ES-I3 (cell line): ENCODE results near the gene OR51V1.

ENCODE experiments used
- H3K36me3 ChIP-seq: 2 replicates; pipeline ENCODE4 v1.6.1; 2013; ENCODE audit warnings: mild to moderate bottlenecking, low read length, control low read depth, moderate library complexity; ENCODE audit not compliant: insufficient read depth
- H3K4me1 ChIP-seq: 2 replicates; pipeline ENCODE4 v1.6.1; 2013; ENCODE audit warnings: mild to moderate bottlenecking, control low read depth, low read length; ENCODE audit not compliant: insufficient read depth
- H3K9ac ChIP-seq: 2 replicates; pipeline ENCODE4 v1.6.1; 2013; ENCODE audit warnings: low read depth, mild to moderate bottlenecking, low read length, moderate library complexity
- H3K9me3 ChIP-seq: 2 replicates; pipeline ENCODE4 v1.6.1; 2013; ENCODE audit warnings: mild to moderate bottlenecking, low read length, moderate library complexity; ENCODE audit not compliant: control insufficient read depth, insufficient read depth

Gene OR51V1

GRCh38 chr11:5237420-5237819 lies 36.9 kb upstream of the OR51V1 start:
- Histone ChIP-seq H3K9ac (no peak overlapping the region), H3K4me1 (no peaks in the 10 kb centered on the region), H3K9me3 (no peaks in the 10 kb centered on the region), H3K36me3 (no peaks in the 10 kb centered on the region)

GRCh38 chr11:5235364-5236095 lies 35.0 kb upstream of the OR51V1 start:
- Histone ChIP-seq H3K36me3 (no peaks in the 10 kb centered on the region), H3K4me1 (no peaks in the 10 kb centered on the region), H3K9me3 (no peaks in the 10 kb centered on the region), H3K9ac (no peak overlapping the region)

GRCh38 chr11:5234381-5234834 lies 33.9 kb upstream of the OR51V1 start, which contains the start of gene HBD:
Gene HBD, minus strand, starts transcription at chr11:5234483. Its CDS starts 50 bp downstream, at chr11:5234433.
- H3K9me3 ChIP-seq: no peaks in the 10 kb centered on the region
- no peaks in the 10 kb centered on the region for H3K36me3 ChIP-seq
- no peaks in the 10 kb centered on the region for H3K4me1 ChIP-seq
- H3K9ac ChIP-seq: no peak within 1 kb of the TSS

GRCh38 chr11:5233307-5233706 lies 32.8 kb upstream of the OR51V1 start:
- Histone ChIP-seq H3K36me3 (no peaks in the 10 kb centered on the region), H3K9ac (no peak overlapping the region), H3K9me3 (no peaks in the 10 kb centered on the region), H3K4me1 (no peaks in the 10 kb centered on the region)

GRCh38 chr11:5232821-5233220 lies 32.3 kb upstream of the OR51V1 start:
- Histone ChIP-seq H3K36me3 (no peaks in the 10 kb centered on the region), H3K9ac (no peak overlapping the region), H3K9me3 (no peaks in the 10 kb centered on the region), H3K4me1 (no peaks in the 10 kb centered on the region)

- Histone ChIP-seq H3K4me1 (no peaks in the 10 kb centered on the region), H3K36me3 (no peaks in the 10 kb centered on the region), H3K9me3 (no peaks in the 10 kb centered on the region), H3K9ac (no peak overlapping the region)
Measured at GRCh38 chr11:5232176-5232575, 31.7 kb upstream of the OR51V1 start.

- Histone ChIP-seq H3K4me1 (no peaks in the 10 kb centered on the region), H3K36me3 (no peaks in the 10 kb centered on the region), H3K9me3 (no peaks in the 10 kb centered on the region), H3K9ac (no peak overlapping the region)
Measured at GRCh38 chr11:5231111-5231510, 30.6 kb upstream of the OR51V1 start.

GRCh38 chr11:5230266-5230665 lies 29.8 kb upstream of the OR51V1 start:
- Histone ChIP-seq H3K9ac (no peak overlapping the region), H3K9me3 (no peaks in the 10 kb centered on the region), H3K4me1 (no peaks in the 10 kb centered on the region), H3K36me3 (no peaks in the 10 kb centered on the region)

GRCh38 chr11:5229796-5230195 lies 29.3 kb upstream of the OR51V1 start:
- Histone ChIP-seq H3K4me1 (no peaks in the 10 kb centered on the region), H3K36me3 (no peaks in the 10 kb centered on the region), H3K9ac (no peak overlapping the region), H3K9me3 (no peaks in the 10 kb centered on the region)

- H3K9me3 ChIP-seq: no peaks in the 10 kb centered on the region
- H3K4me1 ChIP-seq: no peaks in the 10 kb centered on the region
- no peaks in the 10 kb centered on the region for H3K36me3 ChIP-seq
- H3K9ac ChIP-seq: no peak overlapping the region
Measured at GRCh38 chr11:5229356-5229755, 28.9 kb upstream of the OR51V1 start.

GRCh38 chr11:5228124-5228523 lies 27.6 kb upstream of the OR51V1 start:
- no peaks in the 10 kb centered on the region for H3K4me1 ChIP-seq
- no peak overlapping the region for H3K9ac ChIP-seq
- no peaks in the 10 kb centered on the region for H3K36me3 ChIP-seq
- no peaks in the 10 kb centered on the region for H3K9me3 ChIP-seq

GRCh38 chr11:5227681-5228080 lies 27.2 kb upstream of the OR51V1 start:
- Histone ChIP-seq H3K36me3 (no peaks in the 10 kb centered on the region), H3K9ac (no peak overlapping the region), H3K4me1 (no peaks in the 10 kb centered on the region)

GRCh38 chr11:5226732-5227310 lies 26.3 kb upstream of the OR51V1 start, which contains the start of gene HBB:
Gene HBB, minus strand, starts transcription at chr11:5227071. Its CDS starts 50 bp downstream, at chr11:5227021.
- Histone ChIP-seq H3K9me3 (no peaks in the 10 kb centered on the region), H3K9ac (no peak within 1 kb of the TSS), H3K4me1 (no peaks in the 10 kb centered on the region), H3K36me3 (no peaks in the 10 kb centered on the region)

More at GRCh38 chr11:5227681-5228080, 27.2 kb upstream of the OR51V1 start:
- no peaks in the 10 kb centered on the region for H3K9me3 ChIP-seq

- Histone ChIP-seq H3K9me3 (no peaks in the 10 kb centered on the region; the same call in 1 of the 2 replicates), H3K36me3 (no peaks in the 10 kb centered on the region), H3K4me1 (no peaks in the 10 kb centered on the region), H3K9ac (no peak overlapping the region)
Measured at GRCh38 chr11:5225480-5225871, 25.0 kb upstream of the OR51V1 start.
